Caco-2 (cell line): Measurements from ENCODE around the gene NELL2. TPM values are rescaled to one million over a fixed set of nuclear protein-coding genes. Genes with fewer than 3 reads are reported as not detected.
"Not testable (repeated sequence)": the region's sequence is repeated elsewhere in the genome, so short reads cannot be mapped to it uniquely, and the experiment has no call there.

Experiments used
- BruUV-seq: library from RNA; stranded (reverse); fragments of 400-500 nt; replicated peaks from 2 replicates; lab custom pipeline; 2021; lab: Mats Ljungman, UMichigan
- CTCF ChIA-PET: fragments of 300-600 bp; sonication (Branson Sonifier 250); formaldehyde crosslinking; loops from one replicate; lab custom pipeline; 2022; ENCODE audit warnings: antibody characterized with exemption; lab: Charles Lee
- POLR2A ChIA-PET: fragments of 300-600 bp; sonication (Branson Sonifier 250); formaldehyde crosslinking; loops from one replicate; lab custom pipeline; 2022; ENCODE audit warnings: antibody characterized with exemption; lab: Charles Lee
- DNase-seq, 2 experiments: peaks; one replicate each; pipeline versions ENCODE4 v3.0.0 to v3.0.0-alpha.2; 2020 to 2022
- H3K27me3 ChIP-seq: replicated peaks from 2 replicates; pipeline ENCODE4 v1.6.0; 2011; ENCODE audit warnings: low read length; ENCODE audit not compliant: control insufficient read depth, insufficient read depth
- H3K36me3 ChIP-seq: 2 replicates; pipeline ENCODE4 v1.5.1; 2011; ENCODE audit warnings: low read length; ENCODE audit not compliant: control insufficient read depth, insufficient read depth
- H3K4me1 ChIP-seq: fragments of 250-450 bp; sonication (Bioruptor Pico); 2 replicates; pipeline ENCODE4 v1.5.1; 2020; ENCODE audit warnings: mild to moderate bottlenecking
- H3K4me3 ChIP-seq: 2 replicates; pipeline ENCODE4 v1.5.1; 2011; ENCODE audit warnings: low read depth, mild to moderate bottlenecking, control low read depth, low read length
- H3K9me3 ChIP-seq: fragments of 250-450 bp; sonication (Bioruptor Pico); 2 replicates; pipeline ENCODE4 v1.5.1; 2020; ENCODE audit warnings: mild to moderate bottlenecking, moderate library complexity
- H3K27ac Mint-ChIP-seq: one replicate; pipeline ENCODE4 v1.8.0; 2022; ENCODE audit warnings: mixed read lengths; ENCODE audit not compliant: unreplicated experiment
- H3K27me3 Mint-ChIP-seq: one replicate; pipeline ENCODE4 v1.8.0; 2022; ENCODE audit warnings: mixed read lengths; ENCODE audit not compliant: insufficient read depth, unreplicated experiment
- H3K36me3 Mint-ChIP-seq: one replicate; pipeline ENCODE4 v1.8.0; 2022; ENCODE audit warnings: mild to moderate bottlenecking, mixed read lengths; ENCODE audit not compliant: insufficient read depth, unreplicated experiment
- H3K4me1 Mint-ChIP-seq: one replicate; pipeline ENCODE4 v1.8.0; 2022; ENCODE audit warnings: low read depth, mixed read lengths; ENCODE audit not compliant: unreplicated experiment
- H3K4me3 Mint-ChIP-seq: one replicate; pipeline ENCODE4 v1.8.0; 2022; ENCODE audit warnings: mild to moderate bottlenecking, moderate library complexity, mixed read lengths; ENCODE audit not compliant: unreplicated experiment
- H3K9me3 Mint-ChIP-seq: one replicate; pipeline ENCODE4 v1.8.0; 2022; ENCODE audit warnings: mixed read lengths; ENCODE audit not compliant: unreplicated experiment
- intact Hi-C: fragments of 100-400 bp; cut with micrococcal nuclease; formaldehyde crosslinking; loops from one replicate; pipeline ENCODE4 v1.10.0; 2022; ENCODE audit not compliant: unreplicated experiment
- total RNA-seq: library from RNA; stranded (reverse); gene quantifications from 2 replicates; pipeline ENCODE4 v1.2.3, GENCODE V29; 2022
- TF ChIP-seq, protein P1 (sequence below), 2 experiments: fragments of 200-600 bp in 1 of 2; IDR thresholded peaks; 1 replicate in 1 of 2; 2 replicates in 1 of 2; pipeline versions ENCODE4 v1.5.1 to v1.8.0; 2011 to 2022; ENCODE audit warnings: antibody characterized with exemption in 1 of 2, control low read depth in 1 of 2, inconsistent platforms in 1 of 2, low read depth in 1 of 2, low read length in 1 of 2, mild to moderate bottlenecking in 1 of 2, moderate library complexity in 1 of 2; ENCODE audit not compliant: insufficient read depth in 1 of 2, severe bottlenecking in 1 of 2, unreplicated experiment in 1 of 2

Gene NELL2
- total RNA-seq, 1 experiment from 2014 or later: 0.70 TPM

DNA sequence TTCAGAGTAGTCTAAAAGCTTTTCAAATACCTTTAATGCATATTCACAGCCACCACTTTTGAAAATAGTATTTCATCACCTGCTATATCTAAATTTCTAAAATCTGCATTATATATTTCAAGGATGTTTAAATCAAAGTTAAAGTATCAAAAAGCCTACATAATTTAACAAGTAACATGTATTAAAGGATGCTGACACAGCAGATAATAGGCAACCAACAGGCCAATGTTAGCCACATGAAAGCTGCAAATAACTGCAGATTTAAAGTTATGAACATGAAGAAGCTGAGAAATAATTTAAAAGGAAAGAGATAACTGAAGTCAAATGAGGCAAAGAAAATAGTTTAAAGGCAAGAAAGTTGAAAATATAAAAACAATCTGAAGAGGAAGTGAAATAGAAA lies 39.8 kb upstream of the NELL2 start:
- Mint-ChIP-seq H3K4me1 (no peaks in the 10 kb centered on the region), H3K9me3 (no peaks in the 10 kb centered on the region), H3K27ac (no peak overlapping the region), H3K4me3 (no peak overlapping the region), H3K27me3 (peaks cover 10% of the 10 kb centered on the region), H3K36me3 (no peaks in the 10 kb centered on the region)
- no TSS peak for BruUV-seq
- Histone ChIP-seq H3K9me3 (no peaks in the 10 kb centered on the region), H3K27me3 (no peaks in the 10 kb centered on the region; the same call in 1 of the 2 replicates), H3K4me1 (no peaks in the 10 kb centered on the region), H3K36me3 (no peaks in the 10 kb centered on the region), H3K4me3 (no peak overlapping the region)
- POLR2A ChIA-PET: no interaction called here
- DNase-seq: no peak
- intact Hi-C loops: no loop called here
- TF ChIP-seq, protein P1, sequence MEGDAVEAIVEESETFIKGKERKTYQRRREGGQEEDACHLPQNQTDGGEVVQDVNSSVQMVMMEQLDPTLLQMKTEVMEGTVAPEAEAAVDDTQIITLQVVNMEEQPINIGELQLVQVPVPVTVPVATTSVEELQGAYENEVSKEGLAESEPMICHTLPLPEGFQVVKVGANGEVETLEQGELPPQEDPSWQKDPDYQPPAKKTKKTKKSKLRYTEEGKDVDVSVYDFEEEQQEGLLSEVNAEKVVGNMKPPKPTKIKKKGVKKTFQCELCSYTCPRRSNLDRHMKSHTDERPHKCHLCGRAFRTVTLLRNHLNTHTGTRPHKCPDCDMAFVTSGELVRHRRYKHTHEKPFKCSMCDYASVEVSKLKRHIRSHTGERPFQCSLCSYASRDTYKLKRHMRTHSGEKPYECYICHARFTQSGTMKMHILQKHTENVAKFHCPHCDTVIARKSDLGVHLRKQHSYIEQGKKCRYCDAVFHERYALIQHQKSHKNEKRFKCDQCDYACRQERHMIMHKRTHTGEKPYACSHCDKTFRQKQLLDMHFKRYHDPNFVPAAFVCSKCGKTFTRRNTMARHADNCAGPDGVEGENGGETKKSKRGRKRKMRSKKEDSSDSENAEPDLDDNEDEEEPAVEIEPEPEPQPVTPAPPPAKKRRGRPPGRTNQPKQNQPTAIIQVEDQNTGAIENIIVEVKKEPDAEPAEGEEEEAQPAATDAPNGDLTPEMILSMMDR (IDR thresholded peaks at IDR 0.05; ENCODE audit: insufficient read depth in 1 of 2, low read depth in 1 of 2, low read length in 1 of 2, severe bottlenecking in 1 of 2, unreplicated experiment in 1 of 2): no peak
- CTCF ChIA-PET: no interaction called here

DNA sequence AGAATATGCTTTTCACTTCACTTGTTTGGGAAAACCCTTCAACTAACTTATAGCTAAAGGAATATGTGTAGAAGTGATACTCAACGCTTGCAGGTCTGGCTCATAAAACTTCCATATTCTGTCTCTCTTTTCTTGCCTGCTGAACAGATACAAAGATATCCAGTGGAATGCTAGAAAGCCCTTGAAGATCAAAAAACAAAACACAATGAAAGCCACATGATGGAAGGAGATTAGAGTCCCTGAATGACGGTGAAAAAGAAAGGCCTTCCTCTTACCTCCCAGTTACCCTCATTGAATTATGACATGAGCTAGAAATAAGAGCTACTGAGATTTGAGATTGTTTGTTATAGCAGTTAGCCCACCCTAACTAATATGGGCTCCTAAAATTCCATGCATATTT lies 28.2 kb upstream of the NELL2 start:
- Histone ChIP-seq H3K4me3 (no peak overlapping the region), H3K36me3 (no peaks in the 10 kb centered on the region), H3K4me1 (no peaks in the 10 kb centered on the region), H3K9me3 (no peaks in the 10 kb centered on the region), H3K27me3 (no peaks in the 10 kb centered on the region)
- peaks cover 4% of the 10 kb centered on the region for H3K9me3 Mint-ChIP-seq
- intact Hi-C loops: no loop called here
- POLR2A ChIA-PET: no interaction called here
- H3K36me3 Mint-ChIP-seq: no peaks in the 10 kb centered on the region
- TF ChIP-seq, protein P1 (IDR thresholded peaks at IDR 0.05; ENCODE audit: insufficient read depth in 1 of 2, low read depth in 1 of 2, low read length in 1 of 2, severe bottlenecking in 1 of 2, unreplicated experiment in 1 of 2): no peak
- H3K4me3 Mint-ChIP-seq: no peak overlapping the region
- BruUV-seq: no TSS peak
- peaks cover 3% of the 10 kb centered on the region for H3K27me3 Mint-ChIP-seq
- no peaks in the 10 kb centered on the region for H3K4me1 Mint-ChIP-seq
- DNase-seq: no peak
- H3K27ac Mint-ChIP-seq: no peak overlapping the region
- CTCF ChIA-PET: no interaction called here

DNA sequence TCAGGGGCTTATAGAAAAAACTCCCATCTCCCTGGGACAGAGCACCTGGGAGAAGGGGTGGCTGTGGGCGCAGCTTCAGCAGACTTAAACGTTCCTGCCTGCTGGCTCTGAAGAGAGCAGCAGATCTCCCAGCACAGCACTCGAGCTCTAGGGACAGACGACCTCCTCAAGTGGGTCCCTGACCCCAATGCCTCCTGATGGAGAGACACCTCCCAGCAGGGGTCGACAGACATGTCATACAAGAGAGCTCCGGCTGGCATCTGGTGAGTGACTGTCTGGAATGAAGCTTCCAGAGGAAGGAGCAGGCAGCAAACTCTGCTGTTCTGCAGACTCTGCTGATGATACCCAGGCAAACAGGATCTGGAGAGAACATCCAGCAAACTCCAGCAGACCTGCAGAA lies 22.0 kb upstream of the NELL2 start:
- H3K27me3 Mint-ChIP-seq: peaks cover 13% of the 10 kb centered on the region

DNA sequence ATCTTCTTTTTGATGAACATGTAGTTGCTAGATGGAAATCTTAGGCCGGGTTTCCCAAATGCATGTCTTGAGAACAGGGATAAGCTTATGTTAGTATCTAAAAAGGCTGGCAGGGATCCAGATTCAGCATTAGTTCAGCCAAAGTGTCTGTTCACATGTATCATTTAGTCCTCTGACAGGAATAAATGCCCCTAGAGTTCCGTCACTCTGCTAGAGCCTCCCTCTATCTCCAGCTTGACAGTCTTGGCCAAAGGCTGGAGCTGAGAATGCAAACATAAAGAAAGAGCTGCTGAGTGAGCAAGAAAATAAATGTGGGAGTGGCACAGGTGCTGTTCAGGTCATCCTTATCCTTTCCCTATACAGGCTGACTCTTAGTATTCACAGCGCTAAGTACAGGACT lies 13.8 kb upstream of the NELL2 start:
- no TSS peak for BruUV-seq
- Histone ChIP-seq H3K9me3 (no peaks in the 10 kb centered on the region), H3K36me3 (no peaks in the 10 kb centered on the region), H3K4me1 (no peaks in the 10 kb centered on the region), H3K27me3 (no peaks in the 10 kb centered on the region; the same call in 1 of the 2 replicates), H3K4me3 (no peak overlapping the region)
- POLR2A ChIA-PET: no interaction called here
- Mint-ChIP-seq H3K9me3 (no peaks in the 10 kb centered on the region), H3K4me1 (no peaks in the 10 kb centered on the region), H3K27ac (no peak overlapping the region), H3K27me3 (peaks cover 5% of the 10 kb centered on the region), H3K36me3 (no peaks in the 10 kb centered on the region), H3K4me3 (no peak overlapping the region)
- TF ChIP-seq, protein P1 (IDR thresholded peaks at IDR 0.05; ENCODE audit: insufficient read depth in 1 of 2, low read depth in 1 of 2, low read length in 1 of 2, severe bottlenecking in 1 of 2, unreplicated experiment in 1 of 2): no peak
- no peak for DNase-seq
- CTCF ChIA-PET: no interaction called here
- intact Hi-C loops: no loop called here

More for the DNA sequence above, 22.0 kb upstream of the NELL2 start:
- H3K36me3 ChIP-seq, POLR2A ChIA-PET, CTCF ChIA-PET, H3K4me1 Mint-ChIP-seq, H3K9me3 ChIP-seq, H3K36me3 Mint-ChIP-seq, BruUV-seq, H3K4me3 Mint-ChIP-seq, H3K4me3 ChIP-seq, H3K27ac Mint-ChIP-seq, H3K4me1 ChIP-seq, DNase-seq, H3K27me3 ChIP-seq, intact Hi-C loops: not testable (repeated sequence)
- H3K9me3 Mint-ChIP-seq: peaks cover 14% of the 10 kb centered on the region
